ENCODE data around the gene DISP2. TPM values are rescaled to one million over a fixed set of nuclear protein-coding genes. Genes with fewer than 3 reads are reported as not detected.

Gene DISP2
- polyA plus RNA-seq, 3 donors from 2014 or later, result 0.03 to 1.1 (median 0.38) TPM

GRCh38 chr15:40382580-40383456 is 24.8 kb downstream of the DISP2 start, which contains the start of gene KNSTRN:
TSS of gene KNSTRN (plus strand) at chr15:40382721. CDS start at chr15:40382836, 115 bp downstream.
- peak within 1 kb of the TSS; percentile 79 to 93 (median 83) for H3K27ac Mint-ChIP-seq
- peaks cover 0 to 5% (median 0%) of the 10 kb centered on the region in 3 donors for H3K27me3 Mint-ChIP-seq (ENCODE audit: low read depth in 3 of 3)
- H3K36me3 Mint-ChIP-seq, result peaks cover 5 to 15% (median 6%) of the 10 kb centered on the region in 3 donors

GRCh38 chr15:40386480-40386879 is 28.5 kb downstream of the DISP2 start:
- H3K9me3 Mint-ChIP-seq, result no peaks in the 10 kb centered on the region
- no peak overlapping the region for H3K27ac Mint-ChIP-seq
- peaks cover 16 to 34% (median 17%) of the 10 kb centered on the region in 3 donors for H3K36me3 Mint-ChIP-seq
- no peak for DNase-seq
- H3K27me3 Mint-ChIP-seq (ENCODE audit: low read depth in 3 of 3), result no peaks in the 10 kb centered on the region
- no peak overlapping the region for H3K4me3 Mint-ChIP-seq
- peaks cover 15 to 23% of the 10 kb centered on the region in 2 donors for H3K4me1 Mint-ChIP-seq

More at GRCh38 chr15:40382580-40383456, 24.8 kb downstream of the DISP2 start, which contains the start of gene KNSTRN:
- Mint-ChIP-seq H3K9me3 (no peaks in the 10 kb centered on the region), H3K4me1 (peaks cover 15 to 23% of the 10 kb centered on the region in 2 donors), H3K4me3 (peak within 1 kb of the TSS; percentile 95 to 97 (median 96))
- DNase-seq, result peak; percentile 89 to 91 (median 89)

DNA sequence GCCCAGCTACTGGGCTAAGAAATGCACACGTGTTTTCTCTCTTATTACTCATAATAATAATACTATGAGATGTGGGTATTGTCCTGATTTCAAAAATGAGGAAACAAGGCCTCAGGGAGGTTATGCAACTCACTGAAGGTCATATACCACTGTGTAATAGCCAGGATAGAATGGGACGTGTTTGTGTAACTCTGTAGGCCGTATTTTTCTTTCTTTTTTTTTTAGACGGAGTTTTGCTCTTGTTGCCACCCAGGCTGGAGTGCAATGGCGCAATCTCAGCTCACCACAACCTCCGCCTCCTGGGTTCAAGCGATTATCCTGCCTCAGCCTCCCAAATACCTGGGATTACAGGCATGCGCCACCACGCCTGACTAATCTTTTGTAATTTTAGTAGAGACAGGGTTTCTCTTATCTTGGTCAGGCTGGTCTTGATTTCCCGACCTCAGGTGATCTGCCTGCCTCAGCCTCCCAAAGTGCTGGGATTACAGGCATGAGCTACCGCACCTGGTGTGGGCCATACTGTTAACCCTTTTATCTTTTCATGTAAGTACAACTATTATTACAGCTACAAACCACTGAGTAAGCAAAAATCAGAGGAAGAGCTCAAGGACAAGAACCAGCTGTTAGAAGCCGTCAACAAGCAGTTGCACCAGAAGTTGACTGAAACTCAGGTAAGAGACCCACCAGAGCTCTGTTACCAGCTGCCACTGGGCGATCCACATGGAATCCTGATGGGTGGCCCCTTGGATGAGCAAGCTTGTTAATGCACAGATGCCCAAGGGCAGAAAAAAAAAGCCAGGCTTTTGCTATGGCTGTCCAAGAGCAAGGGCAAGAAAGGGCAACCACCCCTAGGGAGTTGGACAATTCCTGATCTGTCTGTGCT is 31.2 kb downstream of the DISP2 start:
- H3K27me3 Mint-ChIP-seq (ENCODE audit: low read depth in 3 of 3), result no peaks in the 10 kb centered on the region
- H3K4me3 Mint-ChIP-seq, result no peak overlapping the region
- H3K4me1 Mint-ChIP-seq, result peaks cover 3 to 5% of the 10 kb centered on the region in 2 donors
- no peak for DNase-seq
- peak overlapping the region in 2 of 6 donors; percentile 28 to 32 for H3K27ac Mint-ChIP-seq
- no peaks in the 10 kb centered on the region for H3K9me3 Mint-ChIP-seq
- H3K36me3 Mint-ChIP-seq, result peaks cover 21 to 53% (median 29%) of the 10 kb centered on the region in 3 donors

- peak overlapping the region in 2 of 6 donors; percentile 30 to 32 for H3K27ac Mint-ChIP-seq
- H3K36me3 Mint-ChIP-seq, result peaks cover 21 to 53% (median 29%) of the 10 kb centered on the region in 3 donors
- no peak overlapping the region for H3K4me3 Mint-ChIP-seq
- H3K9me3 Mint-ChIP-seq, result no peaks in the 10 kb centered on the region
- no peaks in the 10 kb centered on the region for H3K27me3 Mint-ChIP-seq (ENCODE audit: low read depth in 3 of 3)
- H3K4me1 Mint-ChIP-seq, result no peaks in the 10 kb centered on the region
- no peak for DNase-seq
Measured at GRCh38 chr15:40389824-40390595, 32.0 kb downstream of the DISP2 start.

- Mint-ChIP-seq H3K4me3 (no peak overlapping the region), H3K27me3 (ENCODE audit: low read depth in 3 of 3) (no peaks in the 10 kb centered on the region), H3K9me3 (no peaks in the 10 kb centered on the region), H3K4me1 (peaks cover 6% of the 10 kb centered on the region in 2 donors), H3K36me3 (peaks cover 16 to 38% (median 23%) of the 10 kb centered on the region in 3 donors), H3K27ac (peak overlapping the region in 1 of 6 donors; percentile 37)
- no peak for DNase-seq
Measured at GRCh38 chr15:40392986-40393948, 35.2 kb downstream of the DISP2 start.

GRCh38 chr15:40397688-40398412 is 39.8 kb downstream of the DISP2 start:
- Mint-ChIP-seq H3K9me3 (no peaks in the 10 kb centered on the region), H3K4me1 (peaks cover 14 to 17% of the 10 kb centered on the region in 2 donors), H3K27ac (peak overlapping the region in 4 of 6 donors; percentile 5 to 37 (median 28)), H3K36me3 (peaks cover 0 to 8% (median 6%) of the 10 kb centered on the region in 3 donors), H3K4me3 (peak overlapping the region in 3 of 5 donors; percentile 23 to 59 (median 29)), H3K27me3 (ENCODE audit: low read depth in 3 of 3) (no peaks in the 10 kb centered on the region)
- DNase-seq, result no peak

DNA sequence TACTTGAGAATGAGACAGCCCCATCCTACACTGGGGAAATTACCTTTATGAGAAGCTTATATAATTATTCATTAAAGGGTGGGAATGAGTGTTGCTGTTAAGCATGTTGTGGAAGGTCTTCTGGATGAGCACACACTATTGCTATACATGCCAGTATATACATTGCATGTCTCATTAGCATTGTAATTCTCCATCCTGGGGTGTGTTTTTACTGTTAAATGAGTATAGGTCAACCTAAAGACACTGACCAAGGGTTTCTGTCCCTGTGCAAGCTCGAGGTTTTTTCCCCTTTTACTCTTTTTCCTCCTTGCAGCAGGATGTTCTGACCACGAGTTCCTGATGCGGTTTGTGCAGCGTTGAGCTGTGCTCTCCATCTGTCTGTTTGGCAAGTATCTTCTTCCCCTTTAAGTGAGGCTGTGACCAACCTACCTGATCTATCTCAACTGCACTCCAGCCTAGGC is 40.4 kb downstream of the DISP2 start:
- no peak for DNase-seq

GRCh38 chr15:40399370-40399769 is 41.4 kb downstream of the DISP2 start:
- no peak for DNase-seq
- Mint-ChIP-seq H3K4me1 (peaks cover 14 to 17% of the 10 kb centered on the region in 2 donors), H3K9me3 (no peaks in the 10 kb centered on the region), H3K27me3 (ENCODE audit: low read depth in 3 of 3) (no peaks in the 10 kb centered on the region), H3K27ac (no peak overlapping the region), H3K4me3 (no peak overlapping the region), H3K36me3 (no peaks in the 10 kb centered on the region)

More for the DNA sequence above, 40.4 kb downstream of the DISP2 start:
- Mint-ChIP-seq H3K4me3 (peak overlapping the region; percentile 4 to 59 (median 28)), H3K27ac (peak overlapping the region in 5 of 6 donors; percentile 12 to 60 (median 37)), H3K9me3 (no peaks in the 10 kb centered on the region), H3K4me1 (peaks cover 14 to 17% of the 10 kb centered on the region in 2 donors), H3K27me3 (ENCODE audit: low read depth in 3 of 3) (no peaks in the 10 kb centered on the region), H3K36me3 (peaks cover 0 to 3% (median 3%) of the 10 kb centered on the region in 3 donors)

- Mint-ChIP-seq H3K27me3 (ENCODE audit: low read depth in 3 of 3) (peaks cover 0 to 3% (median 0%) of the 10 kb centered on the region in 3 donors), H3K9me3 (no peaks in the 10 kb centered on the region), H3K36me3 (peaks cover 8% of the 10 kb centered on the region in 3 donors), H3K4me1 (peaks cover 27 to 31% of the 10 kb centered on the region in 2 donors), H3K27ac (peak within 1 kb of the TSS; percentile 54 to 94 (median 78)), H3K4me3 (peak within 1 kb of the TSS; percentile 81 to 88 (median 87))
- peak; percentile 88 to 90 (median 88) for DNase-seq
Measured at GRCh38 chr15:40405501-40406381, 47.7 kb downstream of the DISP2 start, which contains the start of gene IVD. TSS of gene IVD (plus strand) at chr15:40405795. CDS start at chr15:40405828, 33 bp downstream.

- no peak for DNase-seq
- H3K9me3 Mint-ChIP-seq, result no peaks in the 10 kb centered on the region
- H3K27me3 Mint-ChIP-seq (ENCODE audit: low read depth in 3 of 3), result peaks cover 0 to 3% (median 0%) of the 10 kb centered on the region in 3 donors
Measured at GRCh38 chr15:40407330-40407990, 49.4 kb downstream of the DISP2 start.

More at GRCh38 chr15:40407330-40407990, 49.4 kb downstream of the DISP2 start:
- Mint-ChIP-seq H3K4me3 (peak overlapping the region; percentile 13 to 63 (median 56)), H3K36me3 (peaks cover 21 to 23% (median 21%) of the 10 kb centered on the region in 3 donors), H3K4me1 (peaks cover 27 to 31% of the 10 kb centered on the region in 2 donors), H3K27ac (peak overlapping the region in 1 of 6 donors; percentile 66)
